ENCODE measurements around the gene PRSS36. TPM values are rescaled to one million over a fixed set of nuclear protein-coding genes. Genes with fewer than 3 reads are reported as not detected.
A peak's percentile ranks its signal among the peaks of the same experiment; 100 is the strongest.
"Not testable (repeated sequence)": the region's sequence is repeated elsewhere in the genome, so short reads cannot be mapped to it uniquely, and the experiment has no call there.

PRSS36 gene
- total and polyA plus RNA-seq, 3 donors from 2014 or later, result 5.4 to 8.3 (median 7.1) TPM

GRCh38 chr16:31167315-31167714, 17.4 kb upstream of the PRSS36 start:
- no peaks in the 10 kb centered on the region for H3K4me1 ChIP-seq
- no peaks in the 10 kb centered on the region for H3K9me3 ChIP-seq
- intact Hi-C loops (cut with DNase I; ENCODE audit: low total_unique reads), result no loop called here
- DNase-seq, result no peak
- H3K27me3 ChIP-seq, result no peaks in the 10 kb centered on the region
- 84 to 85% methylated on average over 8 of the region's 8 CpGs for WGBS, 2 donors
- TF ChIP-seq CTCF (IDR thresholded peaks at IDR 0.05) (no peak), POLR2A (IDR thresholded peaks at IDR 0.05) (no peak)
- H3K27ac ChIP-seq, result no peak overlapping the region
- no peak overlapping the region for H3K4me3 ChIP-seq
- no peaks in the 10 kb centered on the region for H3K36me3 ChIP-seq (ENCODE audit: low read depth, missing control alignments)

DNA sequence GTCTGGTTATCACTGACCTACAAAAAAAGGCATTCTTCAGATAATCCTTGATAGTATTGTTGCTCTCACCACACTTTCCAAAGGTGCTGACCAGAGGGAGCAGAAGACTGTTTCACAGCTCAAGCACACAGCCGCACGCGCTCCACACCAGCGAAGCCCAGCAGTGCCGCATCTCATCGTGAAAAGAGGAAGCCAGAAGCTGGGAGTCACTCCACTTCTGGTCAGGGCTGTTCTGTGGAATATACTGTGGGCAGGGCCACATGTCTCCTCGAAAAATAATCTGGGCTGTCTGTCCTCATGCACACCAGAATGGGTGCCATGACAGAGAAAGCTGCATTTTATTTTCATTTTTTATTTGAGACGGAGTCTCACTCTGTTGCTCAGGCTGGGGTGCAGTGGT, 7.3 kb upstream of the PRSS36 start:
- intact Hi-C loops (cut with DNase I; ENCODE audit: low total_unique reads), result no loop called here
- H3K27me3 ChIP-seq, result no peaks in the 10 kb centered on the region
- WGBS, 2 donors, result 44 to 53% methylated on average over 8 of the region's 8 CpGs

GRCh38 chr16:31150976-31151375, 1.1 kb upstream of the PRSS36 start:
- WGBS, 2 donors, result 85 to 86% methylated on average over 6 of the region's 6 CpGs
- intact Hi-C loops (cut with DNase I; ENCODE audit: low total_unique reads), result loop anchor here (5.0 kb wide), 1 partner anchor 36 kb away; no protein-coding TSS in a partner anchor
- not testable (repeated sequence) for H3K9me3 ChIP-seq

More for the DNA sequence above, 7.3 kb upstream of the PRSS36 start:
- no peak overlapping the region for H3K27ac ChIP-seq
- peak; percentile 62 for DNase-seq
- H3K4me3 ChIP-seq, result no peak overlapping the region
- no peaks in the 10 kb centered on the region for H3K36me3 ChIP-seq (ENCODE audit: low read depth, missing control alignments)
- H3K9me3 ChIP-seq, result no peaks in the 10 kb centered on the region
- TF ChIP-seq POLR2A (IDR thresholded peaks at IDR 0.05), result no peak
- TF ChIP-seq CTCF (IDR thresholded peaks at IDR 0.05), result no peak
- peaks cover 5% of the 10 kb centered on the region for H3K4me1 ChIP-seq

DNA sequence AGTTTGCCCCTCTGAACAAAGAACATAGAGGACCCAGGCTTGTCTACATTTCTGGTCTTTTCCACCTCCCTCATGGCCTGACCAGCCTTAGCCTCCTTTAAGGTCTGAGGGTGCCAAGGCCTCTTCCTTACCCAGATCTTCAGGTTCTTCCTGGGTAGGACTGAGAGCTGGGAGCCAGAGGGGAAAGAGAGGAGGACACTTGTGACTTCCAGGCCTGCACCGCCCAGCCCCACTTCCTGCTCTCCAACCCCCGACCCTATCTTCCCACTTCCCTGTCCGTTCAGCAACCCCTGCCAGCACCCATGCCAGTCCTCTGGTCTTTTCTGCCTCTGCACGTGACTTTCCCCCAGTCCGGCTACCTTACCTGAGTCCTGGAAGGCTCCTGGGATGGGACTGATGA, 534 bp downstream of the PRSS36 start:
- intact Hi-C loops (cut with DNase I; ENCODE audit: low total_unique reads), result loop anchor here (10.0 kb wide), 2 partner anchors 65 to 165 kb away; partner anchors contain the start of genes HSD3B7 and PRSS53
- TF ChIP-seq POLR2A (IDR thresholded peaks at IDR 0.05) (no peak), CTCF (IDR thresholded peaks at IDR 0.05) (no peak)
- 77 to 81% methylated on average over 5 of the region's 5 CpGs for WGBS, 2 donors
- Histone ChIP-seq H3K9me3 (no peaks in the 10 kb centered on the region), H3K27me3 (no peaks in the 10 kb centered on the region), H3K4me1 (no peaks in the 10 kb centered on the region), H3K36me3 (ENCODE audit: low read depth, missing control alignments) (no peaks in the 10 kb centered on the region), H3K27ac (no peak overlapping the region), H3K4me3 (no peak overlapping the region)
- DNase-seq, result no peak

More at GRCh38 chr16:31150976-31151375, 1.1 kb upstream of the PRSS36 start:
- not testable (repeated sequence) for H3K4me1 ChIP-seq; H3K27me3 ChIP-seq; H3K4me3 ChIP-seq; H3K27ac ChIP-seq; DNase-seq; H3K36me3 ChIP-seq (ENCODE audit: low read depth, missing control alignments)

DNA sequence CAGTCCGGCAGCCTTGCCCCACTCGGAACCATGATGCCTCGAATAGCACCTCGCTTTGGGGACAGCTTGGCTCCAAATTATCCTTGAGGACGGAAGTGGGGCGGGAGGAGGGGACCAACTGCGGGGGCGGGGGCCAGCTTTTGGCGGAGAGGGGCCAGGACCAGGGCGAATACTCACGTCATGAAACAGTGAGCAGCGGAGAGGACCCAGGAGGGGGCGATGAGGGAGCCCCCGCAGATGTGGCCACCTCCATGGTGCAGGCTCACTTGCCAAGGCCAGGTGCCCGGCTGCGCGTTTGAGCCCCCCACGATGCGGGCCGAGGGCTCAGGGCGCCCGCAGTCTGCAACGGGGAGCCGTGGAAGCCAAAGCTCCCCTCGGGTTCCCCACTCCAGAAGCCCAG, 970 bp downstream of the PRSS36 start:
- Histone ChIP-seq H3K4me3 (no peak overlapping the region), H3K27me3 (no peaks in the 10 kb centered on the region), H3K4me1 (no peaks in the 10 kb centered on the region), H3K36me3 (ENCODE audit: low read depth, missing control alignments) (no peaks in the 10 kb centered on the region), H3K9me3 (no peaks in the 10 kb centered on the region), H3K27ac (no peak overlapping the region)
- no peak for DNase-seq
- 28 to 69% methylated on average over 8 to 25 of the region's 25 CpGs for WGBS, 2 donors
- TF ChIP-seq CTCF (IDR thresholded peaks at IDR 0.05) (no peak), POLR2A (IDR thresholded peaks at IDR 0.05) (no peak)
- intact Hi-C loops (cut with DNase I; ENCODE audit: low total_unique reads), result loop anchor here (10.0 kb wide), 2 partner anchors 64 to 164 kb away; partner anchors contain the start of genes HSD3B7 and PRSS53

All from testis (tissue), 3 donors.